RWPE1 (cell line): Measurements from ENCODE around the gene LPAR5.

Experiments
- CTCF ChIA-PET: fragments of 350-600 bp; sonication (Branson Sonifier 250); formaldehyde crosslinking; extraction: SDS; loops from one replicate; lab custom pipeline; 2021; lab: Yijun Ruan, JAX
- POLR2A ChIA-PET: fragments of 400-600 bp; formaldehyde crosslinking; extraction: SDS; loops from one replicate; lab custom pipeline; 2020; ENCODE audit warnings: antibody characterized with exemption; ENCODE audit not compliant: low non-redundant PET; lab: Yijun Ruan, JAX
- DNase-seq: peaks from one replicate; pipeline ENCODE4 v3.0.0; 2012; ENCODE audit warnings: low spot score
- H3K27ac ChIP-seq: fragments of 450-650 bp; 2 replicates; pipeline ENCODE4 v1.5.1; 2017
- CTCF ChIP-seq: fragments of 450-650 bp; conservative IDR thresholded peaks from 2 replicates; pipeline ENCODE4 v1.5.1; 2017; ENCODE audit warnings: low read depth, mild to moderate bottlenecking

Gene LPAR5

GRCh38 chr12:6635375-6635855 is 344 bp downstream of the LPAR5 start:
- CTCF ChIA-PET: interaction anchor here (0.6 kb wide), 2 partner anchors 17 to 50 kb away, joined by 3 to 4 read pairs; no protein-coding TSS in a partner anchor
- POLR2A ChIA-PET: interaction anchor here (0.6 to 0.7 kb wide), 2 partner anchors 18 to 77 kb away, joined by 4 to 5 read pairs; no protein-coding TSS in a partner anchor
- no peak for TF ChIP-seq CTCF
- no peak for DNase-seq
- peak overlapping the region; percentile 94 for H3K27ac ChIP-seq

GRCh38 chr12:6632026-6632983 is 3.5 kb downstream of the LPAR5 start:
- ChIA-PET CTCF (no interaction called here), POLR2A (no interaction called here)
- no peak for TF ChIP-seq CTCF
- DNase-seq: peak; percentile 28
- peak overlapping the region; percentile 94 for H3K27ac ChIP-seq

- CTCF ChIA-PET: no interaction called here
- H3K27ac ChIP-seq: peak overlapping the region; percentile 94
These were observed 4.2 kb downstream of the LPAR5 start for GRCh38 chr12:6631549-6631961.

GRCh38 chr12:6630736-6631135 is 5.0 kb downstream of the LPAR5 start:
- ChIA-PET CTCF (no interaction called here), POLR2A (no interaction called here)
- DNase-seq: no peak
- peak overlapping the region; percentile 94 for H3K27ac ChIP-seq
- no peak for TF ChIP-seq CTCF

More at GRCh38 chr12:6631549-6631961, 4.2 kb downstream of the LPAR5 start:
- no peak for TF ChIP-seq CTCF
- no peak for DNase-seq
- POLR2A ChIA-PET: no interaction called here

GRCh38 chr12:6627616-6628015 is 8.1 kb downstream of the LPAR5 start:
- ChIA-PET POLR2A (no interaction called here), CTCF (no interaction called here)
- H3K27ac ChIP-seq: no peak overlapping the region
- no peak for TF ChIP-seq CTCF
- DNase-seq: no peak

- CTCF ChIA-PET: no interaction called here
These were observed 9.0 kb downstream of the LPAR5 start for GRCh38 chr12:6626654-6627283.

More at GRCh38 chr12:6626654-6627283, 9.0 kb downstream of the LPAR5 start:
- POLR2A ChIA-PET: no interaction called here
- H3K27ac ChIP-seq: no peak overlapping the region
- no peak for TF ChIP-seq CTCF
- DNase-seq: no peak
